ENCODE data around the gene FAM83E. TPM values are rescaled to one million over a fixed set of nuclear protein-coding genes. Genes with fewer than 3 reads are reported as not detected.
A peak's percentile ranks its signal among the peaks of the same experiment; 100 is the strongest.
"Not testable (repeated sequence)": the region's sequence is repeated elsewhere in the genome, so short reads cannot be mapped to it uniquely, and the experiment has no call there.

FAM83E gene
- total RNA-seq, 1 donor from 2014 or later, result not detected

DNA sequence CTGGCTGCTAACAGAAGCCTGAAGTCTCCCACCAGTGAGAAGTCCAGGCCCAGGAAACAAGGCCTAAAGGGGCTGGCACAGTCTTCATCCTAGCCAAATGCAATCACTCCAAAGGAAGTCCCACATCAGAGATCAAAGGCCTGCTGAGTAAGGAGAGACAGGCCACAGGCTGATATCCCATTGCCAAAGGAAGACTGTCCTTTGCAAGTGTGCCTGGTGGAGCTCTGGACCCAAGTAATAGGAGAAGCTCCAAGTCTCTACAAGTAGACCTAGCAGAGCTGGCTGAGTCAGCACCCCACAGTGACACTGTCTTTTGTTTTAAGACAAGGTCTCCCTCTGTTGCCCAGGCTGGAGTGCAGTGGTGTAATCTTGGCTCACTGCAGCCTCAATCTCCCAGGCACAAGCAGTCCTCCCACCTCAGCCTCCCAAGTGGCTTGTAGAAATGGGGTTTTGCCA is 17.8 kb upstream of the FAM83E start:
- ATAC-seq (ENCODE audit: poor library complexity) (no peak), DNase-seq (peak; percentile 62)
- intact Hi-C loops (cut with DNase I), result no loop called here

DNA sequence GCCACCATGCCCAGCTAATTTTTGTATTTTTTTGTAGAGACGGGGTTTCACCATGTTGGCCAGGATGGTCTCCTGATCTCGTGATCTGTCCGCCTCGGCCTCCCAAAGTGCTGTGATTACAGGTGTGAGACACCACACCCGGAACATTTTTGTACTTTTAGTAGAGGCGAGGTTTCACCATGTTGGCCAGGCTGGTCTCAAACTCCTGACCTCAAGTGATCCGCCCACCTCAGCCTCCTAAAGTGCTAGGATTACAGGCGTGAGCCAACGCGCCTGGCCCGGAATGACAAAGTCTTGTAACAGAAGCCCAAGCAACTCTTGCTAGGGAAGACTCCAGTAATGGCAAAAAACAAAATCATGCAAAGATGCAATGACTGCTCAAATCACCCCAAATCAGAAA is 17.4 kb upstream of the FAM83E start:
- intact Hi-C loops (cut with DNase I); ATAC-seq (ENCODE audit: poor library complexity); DNase-seq: not testable (repeated sequence)

DNA sequence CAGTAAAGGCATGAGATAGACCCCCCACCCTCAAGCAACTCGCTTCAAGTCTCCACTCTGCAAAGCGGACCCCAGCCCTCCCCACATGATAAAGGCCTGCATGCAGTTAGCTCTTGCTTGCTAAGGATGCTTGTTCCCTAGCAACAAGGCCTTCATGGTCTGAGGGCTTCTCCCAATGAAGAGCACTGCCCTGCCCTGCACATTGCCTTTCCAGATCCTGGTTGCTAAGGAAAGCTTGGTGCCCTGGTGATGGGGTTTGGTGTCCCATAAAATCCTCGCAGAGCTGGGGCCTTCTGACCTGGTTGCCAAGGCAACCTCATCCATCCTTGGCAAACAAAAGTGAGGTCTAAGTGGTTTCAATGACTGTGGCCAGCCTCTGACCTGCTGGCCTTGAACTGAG is 16.3 kb upstream of the FAM83E start:
- ATAC-seq (ENCODE audit: poor library complexity) (no peak), DNase-seq (no peak)
- intact Hi-C loops (cut with DNase I), result no loop called here

GRCh38 chr19:48630296-48631063 is 15.6 kb upstream of the FAM83E start:
- peak; percentile 90 for DNase-seq
- intact Hi-C loops (cut with DNase I), result no loop called here

DNA sequence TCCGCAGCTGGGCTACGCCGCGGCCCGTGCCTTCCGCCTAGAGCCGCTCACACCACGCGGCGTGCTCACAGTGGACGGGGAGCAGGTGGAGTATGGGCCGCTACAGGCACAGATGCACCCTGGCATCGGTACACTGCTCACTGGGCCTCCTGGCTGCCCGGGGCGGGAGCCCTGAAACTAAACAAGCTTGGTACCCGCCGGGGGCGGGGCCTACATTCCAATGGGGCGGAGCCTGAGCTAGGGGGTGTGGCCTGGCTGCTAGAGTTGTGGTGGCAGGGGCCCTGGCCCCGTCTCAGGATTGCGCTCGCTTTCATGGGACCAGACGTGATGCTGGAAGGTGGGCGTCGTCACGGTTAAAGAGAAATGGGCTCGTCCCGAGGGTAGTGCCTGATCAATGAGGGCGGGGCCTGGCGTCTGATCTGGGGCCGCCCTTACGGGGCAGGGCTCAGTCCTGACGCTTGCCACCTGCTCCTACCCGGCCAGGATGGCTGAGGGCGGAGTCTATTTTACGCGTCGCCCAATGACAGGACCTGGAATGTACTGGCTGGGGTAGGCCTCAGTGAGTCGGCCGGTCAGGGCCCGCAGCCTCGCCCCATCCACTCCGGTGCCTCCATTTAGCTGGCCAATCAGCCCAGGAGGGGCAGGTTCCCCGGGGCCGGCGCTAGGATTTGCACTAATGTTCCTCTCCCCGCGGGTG is 14.9 kb upstream of the FAM83E start:
- intact Hi-C loops (cut with DNase I), result no loop called here
- ATAC-seq (ENCODE audit: poor library complexity) (peak; percentile 7), DNase-seq (peak; percentile 69)

More at GRCh38 chr19:48630296-48631063, 15.6 kb upstream of the FAM83E start:
- ATAC-seq (ENCODE audit: poor library complexity), result peak; percentile 7

GRCh38 chr19:48629297-48629598 is 14.4 kb upstream of the FAM83E start:
- intact Hi-C loops (cut with DNase I), result no loop called here

GRCh38 chr19:48628486-48629296 is 13.8 kb upstream of the FAM83E start:
- DNase-seq (peak; percentile 54), ATAC-seq (ENCODE audit: poor library complexity) (no peak)
- intact Hi-C loops (cut with DNase I), result no loop called here

More at GRCh38 chr19:48629297-48629598, 14.4 kb upstream of the FAM83E start:
- no peak for ATAC-seq (ENCODE audit: poor library complexity)
- DNase-seq, result peak; percentile 47

GRCh38 chr19:48627865-48628314 is 13.0 kb upstream of the FAM83E start:
- intact Hi-C loops (cut with DNase I), result no loop called here
- DNase-seq (no peak), ATAC-seq (ENCODE audit: poor library complexity) (no peak)

DNA sequence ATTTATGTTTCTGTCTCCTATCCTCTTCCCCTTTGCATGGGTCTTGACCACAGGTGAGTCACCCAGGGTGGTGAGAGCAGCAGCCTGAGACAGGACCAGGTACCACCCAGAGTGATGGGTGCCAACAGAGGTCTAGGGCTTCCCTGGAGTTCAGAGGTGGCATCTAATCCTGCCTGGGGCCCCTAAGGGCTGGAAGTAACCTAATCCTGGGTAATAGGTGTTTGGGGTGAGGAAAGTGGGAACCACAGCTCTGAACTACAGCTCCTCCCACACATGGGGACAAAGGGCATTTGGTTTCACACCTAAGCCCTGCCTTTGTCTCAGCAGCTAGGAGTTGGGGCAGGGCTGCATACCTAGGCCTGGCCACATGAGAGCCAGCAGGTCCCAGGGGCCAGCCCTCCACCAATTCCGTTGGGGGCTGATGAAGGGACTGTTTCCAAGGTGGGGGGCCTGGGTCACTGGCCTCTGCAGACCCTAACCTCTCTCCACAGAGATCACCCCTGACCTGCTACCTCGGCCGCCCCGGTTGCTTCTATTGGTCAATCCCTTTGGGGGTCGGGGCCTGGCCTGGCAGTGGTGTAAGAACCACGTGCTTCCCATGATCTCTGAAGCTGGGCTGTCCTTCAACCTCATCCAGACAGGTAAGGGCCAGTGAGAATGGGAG is 12.5 kb upstream of the FAM83E start:
- DNase-seq (peak; percentile 41), ATAC-seq (ENCODE audit: poor library complexity) (no peak)
- intact Hi-C loops (cut with DNase I), result no loop called here

- DNase-seq (no peak), ATAC-seq (ENCODE audit: poor library complexity) (no peak)
- intact Hi-C loops (cut with DNase I), result no loop called here
These were observed 11.0 kb upstream of the FAM83E start for GRCh38 chr19:48625891-48626327.

- ATAC-seq (ENCODE audit: poor library complexity), result no peak
- intact Hi-C loops (cut with DNase I), result no loop called here
- no peak for DNase-seq
These were observed 10.2 kb upstream of the FAM83E start for GRCh38 chr19:48624791-48625723.

DNA sequence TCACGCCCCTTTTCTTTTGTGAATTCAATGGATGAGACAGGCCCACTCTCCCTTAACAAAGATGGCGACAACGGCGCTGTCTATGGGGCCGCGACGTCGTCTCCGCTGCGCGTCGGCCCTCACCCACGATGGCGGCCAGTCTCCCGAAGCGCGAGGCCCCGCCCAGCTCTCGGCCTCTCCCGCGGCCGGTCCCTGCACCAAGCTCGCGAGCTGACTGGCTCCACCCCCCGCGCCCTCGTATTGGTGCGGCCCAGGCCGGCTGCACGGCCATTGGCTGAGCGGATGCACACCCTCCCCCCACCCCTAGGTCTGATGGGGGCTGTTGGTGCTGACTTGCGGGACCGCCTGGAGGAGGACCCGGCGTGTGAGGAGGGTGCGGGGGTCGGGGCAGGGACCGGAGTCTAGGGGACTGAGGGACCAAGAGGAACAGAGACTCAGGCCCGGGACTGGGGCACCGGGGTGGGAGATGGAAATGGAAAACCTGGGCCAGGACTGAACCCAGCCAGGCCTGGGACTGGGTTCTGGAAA is 9.3 kb upstream of the FAM83E start:
- intact Hi-C loops (cut with DNase I), result no loop called here
- peak; percentile 84 for ATAC-seq (ENCODE audit: poor library complexity)

DNA sequence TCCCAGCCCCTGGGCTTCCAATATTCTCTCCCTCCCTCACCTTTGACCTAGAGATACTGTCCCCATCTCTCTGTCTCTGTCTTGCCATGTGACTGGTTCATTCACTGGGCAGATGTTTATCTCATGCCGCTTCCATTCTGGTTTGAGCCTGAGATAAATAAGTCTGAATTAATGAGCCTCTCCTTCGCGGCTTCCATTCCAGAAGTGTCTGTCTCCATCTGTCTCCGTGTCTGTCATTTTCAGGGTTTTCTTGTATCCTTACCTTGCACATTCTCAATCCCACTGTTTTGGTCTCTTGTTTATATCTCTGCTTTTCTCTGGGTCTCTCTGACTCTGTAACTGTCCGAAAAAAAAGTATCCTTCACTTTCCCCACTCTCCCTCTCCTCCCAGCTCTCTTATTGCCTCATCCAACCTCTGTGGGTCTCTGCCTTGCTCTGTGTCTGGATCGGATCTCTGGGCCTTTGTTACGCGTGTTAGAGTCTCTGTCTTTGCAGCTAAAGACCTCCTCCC is 8.7 kb upstream of the FAM83E start:
- no peak for ATAC-seq (ENCODE audit: poor library complexity)
- intact Hi-C loops (cut with DNase I), result no loop called here
- no peak for DNase-seq

More for the DNA sequence above, 9.3 kb upstream of the FAM83E start:
- peak; percentile 99 for DNase-seq

DNA sequence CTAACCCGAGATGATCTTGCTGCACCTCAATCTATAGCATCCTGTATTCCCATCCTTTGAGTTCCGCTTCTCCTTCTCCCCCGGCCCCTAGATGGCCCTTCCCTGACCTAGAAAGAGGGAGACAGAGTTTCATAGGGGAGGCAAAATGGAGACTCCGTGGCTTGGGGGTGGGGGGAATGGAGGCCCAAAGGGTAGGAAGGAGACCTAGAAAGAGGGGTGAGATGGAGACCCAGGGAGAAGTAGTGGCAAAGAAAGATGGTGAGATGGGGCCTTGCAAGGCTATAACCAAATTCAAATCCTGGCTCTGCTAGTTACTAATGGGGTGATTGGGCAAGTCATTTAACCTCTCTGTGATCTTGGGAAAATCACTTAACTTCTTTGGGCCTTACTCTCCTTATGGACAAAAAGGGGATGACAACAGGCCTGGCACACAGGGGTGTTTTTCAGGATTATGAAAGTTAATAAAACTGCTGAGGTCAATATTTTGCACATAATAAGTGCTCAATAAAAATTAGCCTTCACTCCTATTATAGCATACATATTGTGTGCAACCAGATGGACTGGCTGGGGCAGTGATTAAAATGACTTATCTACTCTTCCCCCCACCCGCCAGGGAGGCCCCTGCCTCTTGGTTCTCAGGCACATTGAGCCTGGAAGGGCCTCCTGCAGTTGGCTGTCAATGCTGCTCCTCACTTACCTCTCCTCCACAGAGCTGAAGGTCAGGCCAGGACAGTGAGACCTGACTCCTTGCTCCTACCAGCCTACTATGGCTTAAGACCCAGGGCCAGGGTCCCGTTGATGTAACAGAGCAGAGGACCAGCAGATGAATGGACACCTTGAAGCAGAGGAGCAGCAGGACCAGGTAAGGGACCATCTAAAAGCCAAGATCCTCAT is 5.1 kb upstream of the FAM83E start:
- DNase-seq (no peak), ATAC-seq (ENCODE audit: poor library complexity) (no peak)
- intact Hi-C loops (cut with DNase I), result no loop called here

- DNase-seq (peak; percentile 98), ATAC-seq (ENCODE audit: poor library complexity) (peak; percentile 91)
These were observed 4.2 kb upstream of the FAM83E start, which contains the start of the genes RPL18 and SPHK2 for GRCh38 chr19:48618916-48619691. TSS of gene RPL18 (minus strand) at chr19:48619178. CDS start at chr19:48619143, 35 bp downstream. TSS of gene SPHK2 (plus strand) at chr19:48619506. CDS start at chr19:48620515, 1,009 bp downstream.

More at GRCh38 chr19:48618916-48619691, 4.2 kb upstream of the FAM83E start, which contains the start of the genes RPL18 and SPHK2:
- intact Hi-C loops (cut with DNase I), result no loop called here

Data from Right ventricle myocardium superior (tissue), 1 donor.